ENCODE measurements around the gene HDLBP. TPM values are rescaled to one million over a fixed set of nuclear protein-coding genes. Genes with fewer than 3 reads are reported as not detected.

The HDLBP gene
- total RNA-seq, 1 donor: 929 TPM

GRCh38 chr2:241226723-241227572 is 88.5 kb downstream of the HDLBP start:
- DNase-seq (ENCODE audit: low read depth): peak; percentile 23
- no peak for TF ChIP-seq CTCF (IDR thresholded peaks at IDR 0.05; ENCODE audit: insufficient read depth, low read length)

DNA sequence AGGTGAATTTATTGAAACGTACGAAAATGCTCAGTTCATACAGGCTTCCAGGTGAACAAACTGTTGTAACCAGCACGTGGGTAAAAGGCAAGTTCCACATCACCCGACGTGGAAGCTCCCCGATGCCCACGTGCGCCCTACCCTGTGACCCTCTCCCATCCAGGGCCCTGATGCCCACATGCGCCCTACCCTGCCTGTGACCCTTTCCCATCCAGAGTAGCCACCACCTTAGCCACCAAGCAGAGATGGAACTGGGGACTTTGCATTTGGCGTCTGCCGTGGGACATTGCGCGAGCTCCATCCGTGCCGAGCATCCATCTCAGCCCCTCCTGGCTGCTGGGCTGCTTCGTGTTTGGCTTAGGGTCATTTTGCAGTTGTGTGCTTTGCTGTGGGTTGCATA is 89.5 kb downstream of the HDLBP start:
- no peak for TF ChIP-seq CTCF (IDR thresholded peaks at IDR 0.05; ENCODE audit: insufficient read depth, low read length)
- DNase-seq (ENCODE audit: low read depth): no peak

More at GRCh38 chr2:241226723-241227572, 88.5 kb downstream of the HDLBP start:
- H3K4me3 ChIP-seq (ENCODE audit: low read depth, low read length): no peak overlapping the region

GRCh38 chr2:241225545-241225944 is 89.9 kb downstream of the HDLBP start:
- DNase-seq (ENCODE audit: low read depth): no peak
- no peak for TF ChIP-seq CTCF (IDR thresholded peaks at IDR 0.05; ENCODE audit: insufficient read depth, low read length)
- H3K4me3 ChIP-seq (ENCODE audit: low read depth, low read length): no peak overlapping the region

More for the DNA sequence above, 89.5 kb downstream of the HDLBP start:
- H3K4me3 ChIP-seq (ENCODE audit: low read depth, low read length): no peak overlapping the region

GRCh38 chr2:241224851-241225438 is 90.5 kb downstream of the HDLBP start:
- peak; percentile 22 for DNase-seq (ENCODE audit: low read depth)
- no peak overlapping the region for H3K4me3 ChIP-seq (ENCODE audit: low read depth, low read length)
- no peak for TF ChIP-seq CTCF (IDR thresholded peaks at IDR 0.05; ENCODE audit: insufficient read depth, low read length)

DNA sequence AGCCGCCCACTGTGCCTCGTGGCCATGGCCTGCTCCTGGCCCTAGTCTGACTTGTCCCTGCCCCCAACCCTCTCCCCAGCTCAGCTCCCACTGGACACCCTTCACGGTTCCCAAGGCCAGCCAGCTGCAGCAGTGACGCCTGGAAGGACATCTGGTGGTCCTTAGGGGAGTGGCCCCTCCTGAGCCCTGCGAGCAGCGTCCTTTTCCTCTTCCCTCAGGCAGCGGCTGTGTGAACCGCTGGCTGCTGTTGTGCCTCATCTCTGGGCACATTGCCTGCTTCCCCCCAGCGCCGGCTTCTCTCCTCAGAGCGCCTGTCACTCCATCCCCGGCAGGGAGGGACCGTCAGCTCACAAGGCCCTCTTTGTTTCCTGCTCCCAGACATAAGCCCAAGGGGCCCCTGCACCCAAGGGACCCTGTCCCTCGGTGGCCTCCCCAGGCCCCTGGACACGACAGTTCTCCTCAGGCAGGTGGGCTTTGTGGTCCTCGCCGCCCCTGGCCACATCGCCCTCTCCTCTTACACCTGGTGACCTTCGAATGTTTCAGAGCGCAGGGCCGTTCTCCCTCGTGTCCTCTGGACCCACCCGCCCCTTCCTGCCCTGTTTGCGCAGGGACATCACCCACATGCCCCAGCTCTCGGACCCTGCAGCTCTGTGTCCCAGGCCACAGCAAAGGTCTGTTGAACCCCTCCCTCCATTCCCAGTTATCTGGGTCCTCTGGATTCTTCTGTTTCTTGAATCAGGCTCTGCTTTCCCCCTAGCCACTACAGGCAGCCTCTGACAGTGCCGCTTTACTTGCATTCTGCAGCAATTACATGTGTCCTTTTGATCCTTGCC is 91.2 kb downstream of the HDLBP start:
- no peak for TF ChIP-seq CTCF (IDR thresholded peaks at IDR 0.05; ENCODE audit: insufficient read depth, low read length)
- DNase-seq (ENCODE audit: low read depth): peak; percentile 43
- H3K4me3 ChIP-seq (ENCODE audit: low read depth, low read length): no peak overlapping the region

- TF ChIP-seq CTCF (IDR thresholded peaks at IDR 0.05; ENCODE audit: insufficient read depth, low read length): no peak
- H3K4me3 ChIP-seq (ENCODE audit: low read depth, low read length): no peak overlapping the region
- DNase-seq (ENCODE audit: low read depth): no peak
Measured at GRCh38 chr2:241223211-241224017, 92.1 kb downstream of the HDLBP start.

All from fibroblast of the aortic adventitia (primary cell).